Left colon (tissue), 2 donors: Measurements from ENCODE around the gene VARS1. TPM values are rescaled to one million over a fixed set of nuclear protein-coding genes. Genes with fewer than 3 reads are reported as not detected.

ENCODE experiments used
- ATAC-seq: fragments of 200-7000 bp; cut with Tn5 transposase; one replicate; pipeline ENCODE4 v1.9.1; 2020; ENCODE audit warnings: mild to moderate bottlenecking, moderate library complexity
- DNase-seq, 2 donors: peaks; one replicate each; pipeline ENCODE4 v3.0.0-alpha.2; 2020
- intact Hi-C, 2 donors: fragments of 100-400 bp; cut with DNase I in 1 of 2; cut with micrococcal nuclease in 1 of 2; formaldehyde crosslinking; loops; one replicate each; pipeline versions ENCODE4 v1.11.2 to v1.14.0; 2022; cut with DNase I, micrococcal nuclease
- total RNA-seq, 2 donors: library from RNA; stranded (reverse); fragmentation: NEBNext Ultra II Directional; extraction: Animal tissue kit (Norgen Biotek cat#: 25700); gene quantifications; one replicate each; pipeline ENCODE4 v1.2.1, GENCODE V29; 2021
- donor health status: DM: no; HTN: no; CAD: no.
- donor health status: DM: yes; HTN: yes; CAD: no.

The VARS1 gene
- total RNA-seq, 2 donors from 2014 or later: 35.3 to 58.1 TPM

DNA sequence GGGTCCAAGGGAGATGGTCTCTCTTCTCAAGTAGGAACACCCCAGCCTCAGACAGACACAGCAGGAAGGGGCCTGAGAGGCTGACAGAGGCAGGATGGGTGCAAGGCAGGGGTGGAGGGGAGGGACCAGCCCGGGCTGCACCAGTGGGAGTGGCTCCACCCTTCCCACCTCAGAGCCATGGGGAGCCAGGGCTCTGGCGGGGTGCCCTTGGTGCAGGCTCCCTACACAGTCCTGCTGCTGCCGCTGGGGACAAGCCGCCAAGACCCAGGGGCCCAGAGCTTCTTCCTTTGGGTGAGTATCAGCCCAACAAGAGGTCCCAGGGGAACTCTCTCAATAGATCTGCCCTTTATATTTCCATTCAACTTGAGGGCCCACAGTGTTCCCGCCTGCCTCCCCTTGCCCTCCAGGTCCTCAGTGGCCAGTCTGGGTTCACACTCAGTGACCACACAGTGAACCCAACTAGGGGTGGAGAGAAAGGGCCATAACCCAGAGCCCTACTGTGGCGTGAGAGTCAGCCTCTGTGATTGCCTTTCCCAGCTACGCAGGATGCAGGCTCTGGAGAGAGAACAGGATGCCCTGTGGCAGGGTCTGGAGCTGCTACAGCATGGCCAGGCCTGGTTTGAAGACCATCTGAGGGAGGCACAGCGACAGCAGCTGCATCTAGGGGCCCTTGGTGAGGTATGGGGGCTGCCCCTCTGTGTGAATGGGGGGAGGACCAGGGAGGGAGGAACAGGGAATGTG, 32.5 kb downstream of the VARS1 start:
- ATAC-seq (no peak), DNase-seq (no peak)
- intact Hi-C loops: no loop called here

DNA sequence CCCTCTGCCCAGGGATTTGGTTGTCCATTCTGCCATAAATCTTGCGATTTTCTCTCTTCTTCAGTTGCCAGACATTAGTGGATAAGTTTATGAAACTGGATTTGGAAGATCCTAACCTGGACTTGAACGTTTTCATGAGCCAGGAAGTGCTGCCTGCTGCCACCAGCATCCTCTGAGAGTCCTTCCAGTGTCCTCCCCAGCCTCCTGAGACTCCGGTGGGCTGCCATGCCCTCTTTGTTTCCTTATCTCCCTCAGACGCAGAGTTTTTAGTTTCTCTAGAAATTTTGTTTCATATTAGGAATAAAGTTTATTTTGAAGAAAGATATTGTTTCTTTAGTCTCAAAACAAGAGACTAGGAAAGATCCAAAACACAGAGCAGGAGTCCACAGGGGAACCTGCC, 33.2 kb downstream of the VARS1 start, which contains the start of gene SAPCD1:
Gene SAPCD1 (plus strand): TSS at position 301 of the 400 bp plus-strand sequence. CDS start 399 bp downstream, outside the sequence.
- intact Hi-C loops: no loop called here
- ATAC-seq (no peak), DNase-seq (no peak)

DNA sequence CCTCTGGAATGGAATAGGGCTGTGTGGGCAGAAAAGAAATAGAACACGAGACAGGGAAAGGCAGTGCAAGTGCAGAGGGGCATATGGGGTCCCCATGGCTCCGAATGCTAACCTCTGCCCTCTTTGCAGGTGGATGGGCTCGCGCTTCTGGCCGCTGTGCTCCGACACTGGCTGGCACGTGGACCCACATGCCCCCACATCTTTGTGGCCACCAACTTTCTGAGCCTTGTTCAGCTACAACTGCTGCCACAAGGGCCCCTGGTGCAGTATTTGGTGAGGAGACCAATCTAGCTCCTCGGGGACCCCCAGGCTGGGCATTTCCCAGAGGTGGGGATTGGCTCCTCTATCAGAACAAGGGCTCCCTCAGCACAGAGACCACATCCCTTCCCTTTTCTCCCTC, 34.2 kb downstream of the VARS1 start:
- no peak for ATAC-seq
- intact Hi-C loops: no loop called here
- no peak for DNase-seq

DNA sequence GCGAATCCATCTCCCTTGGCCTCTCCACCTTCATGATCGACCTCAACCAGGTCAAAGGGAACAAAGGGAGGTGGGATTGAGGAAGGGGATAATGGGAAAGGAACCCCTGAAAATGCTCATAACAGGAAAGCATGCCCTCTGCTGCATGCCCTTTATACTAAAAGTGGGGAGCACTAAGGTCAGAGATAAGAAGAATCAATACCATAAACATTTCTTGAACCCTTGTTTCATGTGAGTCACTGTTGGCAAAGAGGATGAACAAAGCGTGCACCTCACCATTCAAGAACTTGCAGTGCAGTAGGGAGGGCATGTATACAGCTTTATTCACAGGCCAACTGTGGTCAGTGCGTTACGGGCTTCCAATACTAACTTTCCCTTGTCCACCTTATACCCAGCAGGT, 34.8 kb downstream of the VARS1 start:
- ATAC-seq (no peak), DNase-seq (no peak)
- intact Hi-C loops: no loop called here

DNA sequence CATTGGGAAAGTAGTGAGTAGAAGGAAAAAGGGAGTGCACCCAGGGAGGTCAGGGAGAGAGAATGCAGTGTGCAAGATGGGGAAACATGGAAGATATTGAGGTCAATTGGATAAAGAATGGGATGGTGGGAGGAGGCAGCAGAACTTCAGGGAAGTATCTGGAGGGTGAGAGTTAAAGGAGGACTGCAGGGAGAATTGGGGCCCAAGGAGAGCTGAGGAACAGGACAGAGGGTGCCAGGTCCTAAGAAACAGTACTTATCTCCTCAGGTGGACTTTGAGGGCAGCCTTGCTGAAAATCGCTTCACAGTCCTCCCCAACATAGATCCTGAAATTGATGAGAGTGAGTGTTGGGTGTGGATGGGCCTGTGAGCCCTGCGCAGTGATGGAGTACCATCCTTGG, 37.3 kb downstream of the VARS1 start:
- DNase-seq (no peak), ATAC-seq (no peak)
- intact Hi-C loops: no loop called here

DNA sequence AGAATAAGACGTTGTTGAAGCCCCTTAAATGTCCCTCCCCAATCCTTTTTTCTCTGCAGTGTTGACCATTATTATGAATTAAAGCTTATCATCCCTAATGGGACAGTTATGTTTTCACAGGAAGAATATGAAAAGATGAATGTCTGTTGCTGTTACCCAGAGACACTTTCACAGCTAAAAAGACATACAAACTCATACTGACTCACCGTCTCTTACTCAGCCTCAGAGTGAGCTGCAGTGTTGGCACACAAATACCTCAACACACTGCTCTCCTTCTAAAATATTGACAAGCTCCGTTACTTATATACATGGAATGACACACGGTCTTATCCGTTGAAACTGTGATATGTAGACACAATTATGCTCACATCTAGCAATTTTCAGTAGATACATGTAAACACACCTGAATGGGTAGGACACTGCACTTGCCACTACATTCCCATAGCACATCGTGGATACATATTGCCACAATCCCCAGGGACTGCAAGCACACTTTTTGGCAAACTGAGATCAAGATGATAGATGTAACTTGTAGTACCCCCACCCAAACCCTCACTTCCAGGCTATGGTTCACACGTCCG, 42.7 kb downstream of the VARS1 start:
- DNase-seq (no peak), ATAC-seq (no peak)
- intact Hi-C loops: no loop called here

DNA sequence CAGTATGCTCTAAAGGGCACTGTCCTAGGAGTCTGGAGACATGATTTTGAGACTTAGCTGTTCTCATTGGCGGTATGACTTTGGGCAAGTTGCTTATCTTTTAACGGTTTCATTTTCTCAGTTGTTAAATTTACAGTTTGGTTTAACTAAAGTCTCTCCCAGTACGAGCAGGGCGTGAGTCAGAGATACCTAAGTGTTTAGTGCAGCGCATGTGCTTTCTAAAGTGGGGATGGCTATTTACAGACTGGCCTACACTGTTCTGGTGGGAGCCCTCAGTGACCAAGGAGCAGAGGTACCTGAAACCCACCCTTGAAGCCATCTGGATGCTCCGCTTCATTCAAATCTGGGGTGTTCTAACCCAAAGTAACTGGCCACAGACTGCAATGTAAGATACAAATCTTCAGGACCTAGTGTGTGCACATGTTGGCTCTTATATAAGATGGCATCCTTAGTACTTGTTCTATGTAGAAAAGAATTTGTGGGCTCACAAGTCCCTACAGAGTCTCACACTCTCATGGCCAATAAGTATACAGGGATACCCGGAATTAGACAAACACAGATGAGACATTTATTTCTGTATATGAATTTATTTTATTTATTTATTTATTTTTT, 45.0 kb downstream of the VARS1 start:
- no peak for ATAC-seq
- intact Hi-C loops: no loop called here

DNA sequence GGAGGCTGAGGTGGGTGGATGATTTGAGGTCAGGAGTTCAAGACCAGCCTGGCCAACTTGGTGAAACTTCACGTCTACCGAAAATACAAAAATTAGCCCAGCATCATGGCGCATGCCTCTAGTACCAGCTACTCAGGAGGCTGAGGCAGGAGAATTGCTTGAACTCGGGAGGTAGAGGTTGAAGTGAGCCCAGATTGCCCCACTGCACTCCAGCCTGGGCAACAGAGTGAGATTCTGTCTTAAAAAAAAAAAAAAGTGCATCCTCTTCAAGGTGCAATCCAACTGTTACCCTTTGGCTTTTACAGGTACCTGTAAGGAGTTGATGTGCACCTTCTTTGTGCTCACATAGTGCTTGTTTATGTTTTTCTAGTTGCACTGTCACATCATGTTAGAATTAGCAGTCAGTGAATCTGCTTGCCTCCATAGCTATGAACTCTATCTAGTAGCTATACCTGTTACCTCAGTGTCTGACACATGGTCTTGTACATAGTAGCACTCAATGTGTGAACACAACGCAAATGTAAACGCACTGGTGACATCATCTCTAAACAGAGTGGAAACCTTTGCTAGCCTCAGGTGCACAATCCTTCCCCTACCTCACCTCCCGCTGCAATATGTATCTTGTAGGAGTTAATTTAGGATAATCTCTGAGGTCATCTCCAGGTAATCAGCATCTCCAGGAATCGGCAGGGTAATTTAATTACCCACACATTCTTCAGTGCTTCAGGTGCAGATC, 46.1 kb downstream of the VARS1 start:
- DNase-seq: no peak
- intact Hi-C loops: no loop called here
- ATAC-seq: no peak

More for the DNA sequence above, 45.0 kb downstream of the VARS1 start:
- DNase-seq: no peak

Other genes with a start within 250 kb of the VARS1 start
- under 1 TPM; 0.58 to 0.92 TPM for gene ATP6V1G2, start 249.1 kb downstream of the VARS1 start, total RNA-seq
- 10 to 100 TPM; 14.4 to 18.0 TPM for gene NFKBIL1, start 248.1 kb downstream of the VARS1 start, total RNA-seq
- gene LTA, start 223.5 kb downstream of the VARS1 start, total RNA-seq: under 1 TPM in 1 of 2 donors, not detected in 1; 0.36 TPM
- gene TNF, start 220.2 kb downstream of the VARS1 start, total RNA-seq: 1 to 10 TPM in 1 of 2 donors, under 1 TPM in 1; 0.27 to 1.4 TPM
- gene LTB, start 213.3 kb downstream of the VARS1 start, total RNA-seq: 1 to 10 TPM in 1 of 2 donors, under 1 TPM in 1; 0.70 to 3.0 TPM
- 1 to 10 TPM; 2.4 to 5.8 TPM for gene LST1, start 209.5 kb downstream of the VARS1 start, total RNA-seq
- 1 to 10 TPM in 1 of 2 donors, not detected in 1; 1.1 TPM for gene NCR3, start 202.7 kb downstream of the VARS1 start, total RNA-seq
- 10 to 100 TPM in 1 of 2 donors, 1 to 10 TPM in 1; 5.2 to 15.0 TPM for gene AIF1, start 180.5 kb downstream of the VARS1 start, total RNA-seq
- 100 to 1,000 TPM in 1 of 2 donors, 10 to 100 TPM in 1; 92.9 to 110 TPM for gene PRRC2A, start 175.0 kb downstream of the VARS1 start, total RNA-seq
- 100 to 1,000 TPM; 272 to 282 TPM for gene BAG6, start 143.1 kb downstream of the VARS1 start, total RNA-seq
- gene APOM, start 139.9 kb downstream of the VARS1 start, total RNA-seq: 1 to 10 TPM; 2.0 to 3.1 TPM
- 10 to 100 TPM; 35.7 to 36.3 TPM for gene C6orf47, start 135.0 kb downstream of the VARS1 start, total RNA-seq
- gene GPANK1, start 130.8 kb downstream of the VARS1 start, total RNA-seq: 10 to 100 TPM; 11.1 to 15.2 TPM
- gene CSNK2B, start 129.7 kb downstream of the VARS1 start, total RNA-seq: 100 to 1,000 TPM; 137 to 155 TPM
- gene LY6G5B, start 125.8 kb downstream of the VARS1 start, total RNA-seq: 1 to 10 TPM; 8.7 to 9.9 TPM
- 1 to 10 TPM; 1.6 to 2.5 TPM for gene LY6G5C, start 114.7 kb downstream of the VARS1 start, total RNA-seq
- gene ABHD16A, start 92.4 kb downstream of the VARS1 start, total RNA-seq: 10 to 100 TPM; 51.5 to 53.9 TPM
- not detected for gene LY6G6F, start 88.9 kb downstream of the VARS1 start, total RNA-seq
- gene LY6G6D, start 80.4 kb downstream of the VARS1 start, total RNA-seq: not detected
- gene LY6G6C, start 74.0 kb downstream of the VARS1 start, total RNA-seq: not detected
- gene MPIG6B, start 72.4 kb downstream of the VARS1 start, total RNA-seq: under 1 TPM in 1 of 2 donors, not detected in 1; 0.20 TPM
- 100 to 1,000 TPM in 1 of 2 donors, 10 to 100 TPM in 1; 84.2 to 139 TPM for gene DDAH2, start 66.5 kb downstream of the VARS1 start, total RNA-seq
- 100 to 1,000 TPM; 502 to 513 TPM for gene CLIC1, start 59.2 kb downstream of the VARS1 start, total RNA-seq
- gene MSH5, start 55.7 kb downstream of the VARS1 start, total RNA-seq: 10 to 100 TPM; 18.7 to 26.9 TPM
- 1 to 10 TPM; 3.2 to 3.9 TPM for gene SAPCD1, start 33.1 kb downstream of the VARS1 start, total RNA-seq
- gene VWA7, start 18.4 kb downstream of the VARS1 start, total RNA-seq: 10 to 100 TPM; 11.4 to 11.8 TPM
- gene LSM2, start 11.2 kb upstream of the VARS1 start, total RNA-seq: 10 to 100 TPM; 33.0 to 33.5 TPM
- gene HSPA1L, start 19.5 kb upstream of the VARS1 start, total RNA-seq: 1 to 10 TPM in 1 of 2 donors, under 1 TPM in 1; 0.89 to 1.1 TPM
- gene HSPA1A, start 19.8 kb upstream of the VARS1 start, total RNA-seq: 100 to 1,000 TPM; 124 to 136 TPM
- 100 to 1,000 TPM; 252 to 296 TPM for gene HSPA1B, start 32.0 kb upstream of the VARS1 start, total RNA-seq
- gene NEU1, start 67.1 kb upstream of the VARS1 start, total RNA-seq: 10 to 100 TPM; 33.1 to 63.5 TPM
- 100 to 1,000 TPM; 763 to 988 TPM for gene SLC44A4, start 83.2 kb upstream of the VARS1 start, total RNA-seq
- 10 to 100 TPM; 28.0 to 30.5 TPM for gene EHMT2, start 101.9 kb upstream of the VARS1 start, total RNA-seq
- 1 to 10 TPM; 2.7 to 2.9 TPM for gene ZBTB12, start 106.3 kb upstream of the VARS1 start, total RNA-seq
- gene C2, start 132.0 kb upstream of the VARS1 start, total RNA-seq: 10 to 100 TPM in 1 of 2 donors, 1 to 10 TPM in 1; 6.1 to 18.2 TPM
- gene CFB, start 150.3 kb upstream of the VARS1 start, total RNA-seq: 10 to 100 TPM; 22.2 to 58.8 TPM
- gene NELFE, start 163.2 kb upstream of the VARS1 start, total RNA-seq: 10 to 100 TPM; 47.9 to 51.3 TPM
- gene SKIC2, start 163.4 kb upstream of the VARS1 start, total RNA-seq: 10 to 100 TPM; 55.4 to 70.8 TPM
- 10 to 100 TPM; 14.4 to 15.8 TPM for gene DXO, start 176.4 kb upstream of the VARS1 start, total RNA-seq
- gene C4A, start 186.3 kb upstream of the VARS1 start, total RNA-seq: 10 to 100 TPM in 1 of 2 donors, 1 to 10 TPM in 1; 4.1 to 40.0 TPM
- 10 to 100 TPM in 1 of 2 donors, 1 to 10 TPM in 1; 3.8 to 31.2 TPM for gene C4B, start 219.0 kb upstream of the VARS1 start, total RNA-seq
- under 1 TPM in 1 of 2 donors, not detected in 1; 0.15 TPM for gene CYP21A2, start 242.7 kb upstream of the VARS1 start, total RNA-seq